Right lobe of liver (tissue), 4 donors: ENCODE results near the gene OGFOD3.

Source experiments
- POLR2A ChIP-seq: fragments of 450-650 bp; IDR thresholded peaks from one replicate; pipeline ENCODE4 v1.6.1; 2017; ENCODE audit warnings: antibody characterized with exemption, mild to moderate bottlenecking
- TF ChIP-seq, protein P1 (sequence below), 4 donors: fragments of 200-600 bp in 3 of 4; fragments of 450-650 bp in 1 of 4; IDR thresholded peaks; one replicate each; pipeline versions ENCODE4 v1.5.1 to v1.8.0; 2016 to 2022; ENCODE audit warnings: antibody characterized with exemption in 4 of 4, mild to moderate bottlenecking in 2 of 4
- donor health status: DM: no; HTN: no; CAD: no.
- donor health status: DM: no; HTN: no; CAD: no.
- donor health status: DM: no; HTN: yes; CAD: no.

DNA sequence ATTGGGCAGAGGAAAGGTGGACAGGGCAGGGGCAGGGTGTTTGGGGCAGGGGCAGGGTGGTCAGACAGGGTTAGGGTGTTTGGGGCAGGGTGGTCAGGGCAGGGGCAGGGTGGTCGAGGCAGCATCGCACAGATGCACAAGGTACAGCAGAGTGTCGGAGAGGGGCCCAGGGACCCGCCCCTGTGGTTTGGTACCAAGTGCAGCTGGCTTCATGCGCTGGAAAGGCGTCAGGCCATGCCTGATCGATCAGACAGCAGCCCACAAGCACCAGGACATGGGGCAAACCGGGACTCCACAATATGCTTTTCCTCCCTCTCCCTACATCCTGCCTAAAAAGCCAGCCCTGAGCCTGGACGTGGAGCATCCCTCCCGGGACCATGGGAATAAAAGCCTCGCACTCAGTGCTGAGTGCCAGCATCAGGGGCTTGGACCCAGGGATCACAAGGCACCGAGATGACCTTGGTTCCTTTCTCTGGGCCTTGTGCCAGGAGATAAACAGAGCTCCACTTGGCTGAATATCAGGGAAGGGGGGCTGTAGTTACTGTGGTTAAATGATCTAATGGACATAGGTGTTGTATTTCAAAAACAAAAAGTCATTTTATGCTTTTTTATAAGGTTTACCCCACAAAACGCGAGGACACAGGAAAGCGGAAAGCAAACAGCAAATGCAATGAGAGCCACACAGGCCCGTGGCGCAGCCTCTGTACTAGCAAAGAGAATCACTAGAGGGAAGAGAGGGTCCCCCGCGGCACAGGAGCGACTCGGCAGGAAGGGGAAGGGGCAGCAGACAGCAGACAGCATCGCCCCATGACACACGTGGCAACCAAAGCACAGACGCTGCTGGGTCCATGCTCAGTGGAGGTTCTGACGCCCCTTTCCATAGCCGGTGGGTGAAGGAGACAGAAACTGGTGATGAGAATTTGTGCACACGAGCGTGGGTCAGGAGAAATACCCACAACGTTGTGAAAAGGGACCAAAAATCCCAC, 5.6 kb downstream of the OGFOD3 start:
- no peak for TF ChIP-seq POLR2A
- TF ChIP-seq, protein P1, sequence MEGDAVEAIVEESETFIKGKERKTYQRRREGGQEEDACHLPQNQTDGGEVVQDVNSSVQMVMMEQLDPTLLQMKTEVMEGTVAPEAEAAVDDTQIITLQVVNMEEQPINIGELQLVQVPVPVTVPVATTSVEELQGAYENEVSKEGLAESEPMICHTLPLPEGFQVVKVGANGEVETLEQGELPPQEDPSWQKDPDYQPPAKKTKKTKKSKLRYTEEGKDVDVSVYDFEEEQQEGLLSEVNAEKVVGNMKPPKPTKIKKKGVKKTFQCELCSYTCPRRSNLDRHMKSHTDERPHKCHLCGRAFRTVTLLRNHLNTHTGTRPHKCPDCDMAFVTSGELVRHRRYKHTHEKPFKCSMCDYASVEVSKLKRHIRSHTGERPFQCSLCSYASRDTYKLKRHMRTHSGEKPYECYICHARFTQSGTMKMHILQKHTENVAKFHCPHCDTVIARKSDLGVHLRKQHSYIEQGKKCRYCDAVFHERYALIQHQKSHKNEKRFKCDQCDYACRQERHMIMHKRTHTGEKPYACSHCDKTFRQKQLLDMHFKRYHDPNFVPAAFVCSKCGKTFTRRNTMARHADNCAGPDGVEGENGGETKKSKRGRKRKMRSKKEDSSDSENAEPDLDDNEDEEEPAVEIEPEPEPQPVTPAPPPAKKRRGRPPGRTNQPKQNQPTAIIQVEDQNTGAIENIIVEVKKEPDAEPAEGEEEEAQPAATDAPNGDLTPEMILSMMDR (IDR thresholded peaks at IDR 0.05), result no peak
